Neural cell (in vitro differentiated cells): ENCODE data around the gene PLEKHN1.

ENCODE experiments used
- CTCF ChIP-seq: fragments of 450-650 bp; IDR thresholded peaks from 2 replicates; pipeline ENCODE4 v1.5.1; 2014; ENCODE audit warnings: antibody characterized with exemption, mild to moderate bottlenecking, moderate library complexity; ENCODE audit not compliant: poor library complexity, severe bottlenecking
- EP300 ChIP-seq: fragments of 450-650 bp; conservative IDR thresholded peaks from 2 replicates; pipeline ENCODE4 v1.6.1; 2014; ENCODE audit warnings: antibody characterized with exemption, mild to moderate bottlenecking, moderate library complexity; ENCODE audit not compliant: poor library complexity, severe bottlenecking
- EZH2 ChIP-seq: fragments of 200-600, 300-800 bp; shearing (Covaris generic), sonication (generic); IDR thresholded peaks from 2 replicates; pipeline ENCODE4 v1.6.1; 2014; ENCODE audit warnings: antibody characterized with exemption, low read length, borderline replicate concordance, mild to moderate bottlenecking; ENCODE audit not compliant: insufficient read depth, poor library complexity, severe bottlenecking
- POLR2AphosphoS5 ChIP-seq: IDR thresholded peaks from 2 replicates; pipeline ENCODE4 v1.6.1; 2012
- RAD21 ChIP-seq: fragments of 450-650 bp; conservative IDR thresholded peaks from 2 replicates; pipeline ENCODE4 v1.6.1; 2014; ENCODE audit warnings: antibody characterized with exemption, mild to moderate bottlenecking, moderate library complexity
- TAF1 ChIP-seq: IDR thresholded peaks from 2 replicates; pipeline ENCODE4 v1.6.1; 2012; ENCODE audit warnings: low read depth

GRCh38 chr1:1001057-1001783 is 34.9 kb downstream of the PLEKHN1 start:
- TF ChIP-seq RAD21 (no peak), CTCF (no peak), EP300 (no peak), POLR2AphosphoS5 (no peak), EZH2 (no peak), TAF1 (no peak)
